Fibroblast of lung (primary cell): ENCODE measurements around the gene CLDND1. TPM values are rescaled to one million over a fixed set of nuclear protein-coding genes. Genes with fewer than 3 reads are reported as not detected.
A peak's percentile ranks its signal among the peaks of the same experiment; 100 is the strongest.

Source experiments
- DNase-seq, 2 donors: peaks; one replicate each; pipeline versions ENCODE4 v3.0.0 to v3.0.0-alpha.2; 2010; ENCODE audit warnings: low read depth in 2 of 2
- H2AFZ ChIP-seq: 2 replicates; pipeline ENCODE4 v1.5.1; 2012; ENCODE audit warnings: low read length, control low read depth, inconsistent platforms
- H3K27ac ChIP-seq: 2 replicates; pipeline ENCODE4 v1.5.1; 2011; ENCODE audit warnings: low read length, control low read depth; ENCODE audit not compliant: insufficient read depth
- H3K27me3 ChIP-seq: 2 replicates; pipeline ENCODE4 v1.5.1; 2011; ENCODE audit warnings: mild to moderate bottlenecking, low read length; ENCODE audit not compliant: control insufficient read depth, insufficient read depth
- H3K36me3 ChIP-seq: 2 replicates; pipeline ENCODE4 v1.5.1; 2011; ENCODE audit warnings: low read length; ENCODE audit not compliant: control insufficient read depth, insufficient read depth
- H3K4me1 ChIP-seq: 2 replicates; pipeline ENCODE4 v1.5.1; 2011; ENCODE audit warnings: low read length; ENCODE audit not compliant: control insufficient read depth, insufficient read depth; ENCODE audit errors: extremely low read depth
- H3K4me2 ChIP-seq: 2 replicates; pipeline ENCODE4 v1.5.1; 2011; ENCODE audit warnings: low read length, control low read depth; ENCODE audit not compliant: insufficient read depth; ENCODE audit errors: extremely low read depth
- H3K4me3 ChIP-seq, 4 experiments: fragments of 200-600 bp in 1 of 4; sonication (generic) in 1 of 4; replicated peaks in 1 of 4; 2 replicates each; pipeline ENCODE4 v1.5.1; 2011 to 2016; ENCODE audit warnings: low read length in 4 of 4, low read depth in 3 of 4, mild to moderate bottlenecking in 3 of 4, control low read depth in 2 of 4, inconsistent platforms in 1 of 4, mixed read lengths in 1 of 4; ENCODE audit not compliant: insufficient read depth in 1 of 4; ENCODE audit errors: control extremely low read depth in 1 of 4
- H3K79me2 ChIP-seq: 2 replicates; pipeline ENCODE4 v1.5.1; 2012; ENCODE audit warnings: mild to moderate bottlenecking, low read length, inconsistent platforms; ENCODE audit not compliant: control insufficient read depth, insufficient read depth
- H3K9ac ChIP-seq: 2 replicates; pipeline ENCODE4 v1.5.1; 2011; ENCODE audit warnings: mild to moderate bottlenecking, low read length, control low read depth; ENCODE audit not compliant: insufficient read depth
- H3K9me3 ChIP-seq: 2 replicates; pipeline ENCODE4 v1.5.1; 2012; ENCODE audit warnings: low read depth, low read length; ENCODE audit not compliant: control insufficient read depth, insufficient read depth
- H4K20me1 ChIP-seq: 2 replicates; pipeline ENCODE4 v1.5.1; 2011; ENCODE audit warnings: low read length; ENCODE audit not compliant: control insufficient read depth, insufficient read depth; ENCODE audit errors: extremely low read depth
- CTCF ChIP-seq, 2 donors: IDR thresholded peaks in 1 of 2; conservative IDR thresholded peaks in 1 of 2; 1 replicate in 1 of 2; 2 replicates in 1 of 2; pipeline ENCODE4 v1.5.1; 2011 to 2012; ENCODE audit warnings: low read length in 2 of 2, control low read depth in 1 of 2, inconsistent platforms in 1 of 2, low read depth in 1 of 2, mild to moderate bottlenecking in 1 of 2
- EZH2 ChIP-seq: IDR thresholded peaks from 2 replicates; pipeline ENCODE4 v1.5.1; 2012; ENCODE audit warnings: low read length, control low read depth, mild to moderate bottlenecking; ENCODE audit errors: missing control alignments
- polyA plus RNA-seq, 2 donors: library from polyadenylated mRNA; depleted of rRNA in 1 of 2; stranded (reverse) in 1 of 2; unstranded in 1 of 2; fragments of >200 nt; gene quantifications; 2 replicates each; pipeline ENCODE4 v1.2.1, GENCODE V29; 2011 to 2012; ENCODE audit warnings: missing spikeins in 1 of 2
- total RNA-seq: library from RNA; depleted of rRNA; stranded (reverse); fragments of >200 nt; gene quantifications from 2 replicates; pipeline ENCODE4 v1.2.1, GENCODE V29; 2014

CLDND1 gene
- total and polyA plus RNA-seq, 2 donors (not counting 1 experiment from before 2014, with no cell fraction given): 76.8 to 127 TPM

- H3K36me3 ChIP-seq: no peaks in the 10 kb centered on the region
- TF ChIP-seq EZH2 (no peak), CTCF (conservative IDR thresholded peaks at IDR 0.05 in 1 of 2, IDR thresholded peaks at IDR 0.05 in 1 of 2; ENCODE audit: low read depth in 1 of 2, low read length in 2 of 2) (no peak)
- peak overlapping the region; percentile 86 for H3K4me2 ChIP-seq
- H2AFZ ChIP-seq: peak overlapping the region; percentile 32
- H3K4me1 ChIP-seq: no peaks in the 10 kb centered on the region
- no peaks in the 10 kb centered on the region for H4K20me1 ChIP-seq
- peak overlapping the region; percentile 89 for H3K27ac ChIP-seq
- no peaks in the 10 kb centered on the region for H3K27me3 ChIP-seq
- no peaks in the 10 kb centered on the region for H3K9me3 ChIP-seq
- H3K4me3 ChIP-seq: peak overlapping the region; percentile 50 to 97 (median 68)
- peaks cover 22% of the 10 kb centered on the region for H3K79me2 ChIP-seq
- DNase-seq: peak; percentile 68 to 76
- peak overlapping the region; percentile 82 for H3K9ac ChIP-seq
Observed at GRCh38 chr3:98521897-98522543, 682 bp downstream of the CLDND1 start.

- Histone ChIP-seq H3K9ac (no peak overlapping the region), H3K4me3 (no peak overlapping the region), H3K27ac (no peak overlapping the region), H3K79me2 (peaks cover 22% of the 10 kb centered on the region), H3K4me1 (no peaks in the 10 kb centered on the region), H3K4me2 (no peak overlapping the region), H4K20me1 (no peaks in the 10 kb centered on the region), H3K36me3 (peaks cover 4% of the 10 kb centered on the region), H2AFZ (no peak overlapping the region), H3K9me3 (no peaks in the 10 kb centered on the region), H3K27me3 (no peaks in the 10 kb centered on the region)
- TF ChIP-seq EZH2 (no peak), CTCF (conservative IDR thresholded peaks at IDR 0.05 in 1 of 2, IDR thresholded peaks at IDR 0.05 in 1 of 2; ENCODE audit: low read depth in 1 of 2, low read length in 2 of 2) (no peak)
- peak in 1 of 2 donors; percentile 23 for DNase-seq
Observed at GRCh38 chr3:98519351-98519750, 3.4 kb downstream of the CLDND1 start.

- Histone ChIP-seq H3K4me1 (no peaks in the 10 kb centered on the region), H3K27me3 (no peaks in the 10 kb centered on the region), H3K36me3 (peaks cover 4% of the 10 kb centered on the region), H4K20me1 (no peaks in the 10 kb centered on the region), H3K9me3 (no peaks in the 10 kb centered on the region), H3K27ac (no peak overlapping the region), H3K4me3 (no peak overlapping the region), H3K9ac (no peak overlapping the region), H2AFZ (no peak overlapping the region), H3K79me2 (peaks cover 22% of the 10 kb centered on the region), H3K4me2 (no peak overlapping the region)
- TF ChIP-seq EZH2 (no peak), CTCF (conservative IDR thresholded peaks at IDR 0.05 in 1 of 2, IDR thresholded peaks at IDR 0.05 in 1 of 2; ENCODE audit: low read depth in 1 of 2, low read length in 2 of 2) (no peak)
- no peak for DNase-seq
Observed at GRCh38 chr3:98518816-98519215, 3.9 kb downstream of the CLDND1 start.
